HT-29 (cell line): Measurements from ENCODE around the gene RASA3. TPM values are rescaled to one million over a fixed set of nuclear protein-coding genes. Genes with fewer than 3 reads are reported as not detected.

ENCODE experiments used
- DNase-seq: peaks from one replicate; pipeline ENCODE4 v3.0.0-alpha.2; 2015; ENCODE audit warnings: low spot score
- total RNA-seq: library from RNA; depleted of rRNA; stranded (reverse); fragments of >200 nt; shearing (Covaris generic); gene quantifications from 2 replicates; pipeline ENCODE4 v1.2.3, GENCODE V29; 2014

RASA3 gene
- total RNA-seq, 1 experiment from 2014 or later = 25.1 TPM

GRCh38 chr13:114038900-114039299 is 93.5 kb downstream of the RASA3 start:
- no peak for DNase-seq

GRCh38 chr13:114038211-114038613 is 94.2 kb downstream of the RASA3 start:
- no peak for DNase-seq

GRCh38 chr13:114037674-114038073 is 94.7 kb downstream of the RASA3 start:
- no peak for DNase-seq

- no peak for DNase-seq
Observed at GRCh38 chr13:114035583-114036531, 96.6 kb downstream of the RASA3 start.

GRCh38 chr13:114035186-114035582 is 97.2 kb downstream of the RASA3 start:
- no peak for DNase-seq

GRCh38 chr13:114034481-114034891 is 97.9 kb downstream of the RASA3 start:
- DNase-seq = no peak

- no peak for DNase-seq
Observed at GRCh38 chr13:114033541-114034315, 98.7 kb downstream of the RASA3 start.

GRCh38 chr13:114032126-114032799 is 100.2 kb downstream of the RASA3 start:
- no peak for DNase-seq

- no peak for DNase-seq
Observed at GRCh38 chr13:114031631-114032030, 100.8 kb downstream of the RASA3 start.

GRCh38 chr13:114030666-114031610 is 101.5 kb downstream of the RASA3 start:
- DNase-seq = no peak

- DNase-seq = no peak
Observed at GRCh38 chr13:114029866-114030625, 102.4 kb downstream of the RASA3 start.

- no peak for DNase-seq
Observed at GRCh38 chr13:114027826-114028225, 104.6 kb downstream of the RASA3 start.

GRCh38 chr13:114027046-114027715 is 105.2 kb downstream of the RASA3 start:
- DNase-seq = no peak

GRCh38 chr13:114026481-114026880 is 105.9 kb downstream of the RASA3 start:
- DNase-seq = no peak

- no peak for DNase-seq
Observed at GRCh38 chr13:114025714-114026431, 106.5 kb downstream of the RASA3 start.

- no peak for DNase-seq
Observed at GRCh38 chr13:114025405-114025713, 107.1 kb downstream of the RASA3 start.

- DNase-seq = no peak
Observed at GRCh38 chr13:114024603-114025404, 107.6 kb downstream of the RASA3 start.
